Thyroid gland (tissue), 4 donors: ENCODE data around the gene SCFD2. TPM values are rescaled to one million over a fixed set of nuclear protein-coding genes. Genes with fewer than 3 reads are reported as not detected.

Experiments
- DNase-seq, 2 donors: peaks; one replicate each; pipeline ENCODE4 v3.0.0-alpha.2; 2019
- H3K27ac ChIP-seq, 3 donors: fragments of 200-600 bp; sonication (generic); 1 replicate in 2 of 3; 2 replicates in 1 of 3; pipeline ENCODE4 v1.5.1; 2016 to 2019; ENCODE audit warnings: mild to moderate bottlenecking in 1 of 3, moderate library complexity in 1 of 3
- H3K27me3 ChIP-seq: fragments of 200-600 bp; sonication (generic); one replicate; pipeline ENCODE4 v1.5.1; 2019
- H3K36me3 ChIP-seq, 2 donors: fragments of 200-600 bp; sonication (generic); one replicate each; pipeline ENCODE4 v1.5.1; 2016 to 2019
- H3K4me1 ChIP-seq, 2 donors: fragments of 200-600 bp; sonication (generic); one replicate each; pipeline ENCODE4 v1.5.1; 2017 to 2019
- H3K4me3 ChIP-seq, 3 donors: fragments of 200-600 bp; sonication (generic); replicated peaks in 1 of 3; 1 replicate in 2 of 3; 2 replicates in 1 of 3; pipeline ENCODE4 v1.5.1; 2016; ENCODE audit warnings: mild to moderate bottlenecking in 1 of 3
- H3K9me3 ChIP-seq: fragments of 200-600 bp; sonication (generic); one replicate; pipeline ENCODE4 v1.5.1; 2017
- POLR2A ChIP-seq, 2 donors: fragments of 450-650 bp; IDR thresholded peaks; one replicate each; pipeline ENCODE4 v1.6.1; 2017; ENCODE audit warnings: antibody characterized with exemption in 2 of 2, mild to moderate bottlenecking in 2 of 2, moderate library complexity in 1 of 2
- WGBS, 2 donors: methylation state at CpG; one replicate each; pipeline ENCODE4 v1.1.5; 2017; 5-methylcytosine and 5-hydroxymethylcytosine counted together
- intact Hi-C: fragments of 100-400 bp; cut with DNase I; formaldehyde crosslinking; loops from one replicate; pipeline ENCODE4 v1.15.1; 2023
- total RNA-seq, 4 donors: library from RNA; depleted of rRNA; stranded (reverse); fragments of >200 nt; gene quantifications; one replicate each; pipeline ENCODE4 v1.2.3, GENCODE V29; 2016
- TF ChIP-seq, protein P1 (sequence below), 6 experiments: fragments of 200-600 bp in 3 of 6; fragments of 450-650 bp in 3 of 6; sonication (generic) in 3 of 6; IDR thresholded peaks; one replicate each; pipeline ENCODE4 v1.5.1; 2016 to 2019; ENCODE audit warnings: antibody characterized with exemption in 6 of 6, mild to moderate bottlenecking in 2 of 6, inconsistent platforms in 1 of 6, moderate library complexity in 1 of 6

Gene SCFD2
- total RNA-seq, 4 donors from 2014 or later, result 10.3 to 32.9 (median 28.2) TPM

GRCh38 chr4:53026233-53026632 is 339.6 kb downstream of the SCFD2 start:
- Histone ChIP-seq H3K36me3 (no peaks in the 10 kb centered on the region), H3K27me3 (no peaks in the 10 kb centered on the region), H3K4me3 (no peak overlapping the region), H3K9me3 (no peaks in the 10 kb centered on the region), H3K27ac (no peak overlapping the region), H3K4me1 (no peaks in the 10 kb centered on the region)
- WGBS, 2 donors, result 98 to 100% methylated on average over 2 of the region's 2 CpGs
- intact Hi-C loops, result no loop called here
- TF ChIP-seq, protein P1, sequence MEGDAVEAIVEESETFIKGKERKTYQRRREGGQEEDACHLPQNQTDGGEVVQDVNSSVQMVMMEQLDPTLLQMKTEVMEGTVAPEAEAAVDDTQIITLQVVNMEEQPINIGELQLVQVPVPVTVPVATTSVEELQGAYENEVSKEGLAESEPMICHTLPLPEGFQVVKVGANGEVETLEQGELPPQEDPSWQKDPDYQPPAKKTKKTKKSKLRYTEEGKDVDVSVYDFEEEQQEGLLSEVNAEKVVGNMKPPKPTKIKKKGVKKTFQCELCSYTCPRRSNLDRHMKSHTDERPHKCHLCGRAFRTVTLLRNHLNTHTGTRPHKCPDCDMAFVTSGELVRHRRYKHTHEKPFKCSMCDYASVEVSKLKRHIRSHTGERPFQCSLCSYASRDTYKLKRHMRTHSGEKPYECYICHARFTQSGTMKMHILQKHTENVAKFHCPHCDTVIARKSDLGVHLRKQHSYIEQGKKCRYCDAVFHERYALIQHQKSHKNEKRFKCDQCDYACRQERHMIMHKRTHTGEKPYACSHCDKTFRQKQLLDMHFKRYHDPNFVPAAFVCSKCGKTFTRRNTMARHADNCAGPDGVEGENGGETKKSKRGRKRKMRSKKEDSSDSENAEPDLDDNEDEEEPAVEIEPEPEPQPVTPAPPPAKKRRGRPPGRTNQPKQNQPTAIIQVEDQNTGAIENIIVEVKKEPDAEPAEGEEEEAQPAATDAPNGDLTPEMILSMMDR (IDR thresholded peaks at IDR 0.05), result no peak
- no peak for TF ChIP-seq POLR2A (IDR thresholded peaks at IDR 0.05)
- DNase-seq, result no peak

DNA sequence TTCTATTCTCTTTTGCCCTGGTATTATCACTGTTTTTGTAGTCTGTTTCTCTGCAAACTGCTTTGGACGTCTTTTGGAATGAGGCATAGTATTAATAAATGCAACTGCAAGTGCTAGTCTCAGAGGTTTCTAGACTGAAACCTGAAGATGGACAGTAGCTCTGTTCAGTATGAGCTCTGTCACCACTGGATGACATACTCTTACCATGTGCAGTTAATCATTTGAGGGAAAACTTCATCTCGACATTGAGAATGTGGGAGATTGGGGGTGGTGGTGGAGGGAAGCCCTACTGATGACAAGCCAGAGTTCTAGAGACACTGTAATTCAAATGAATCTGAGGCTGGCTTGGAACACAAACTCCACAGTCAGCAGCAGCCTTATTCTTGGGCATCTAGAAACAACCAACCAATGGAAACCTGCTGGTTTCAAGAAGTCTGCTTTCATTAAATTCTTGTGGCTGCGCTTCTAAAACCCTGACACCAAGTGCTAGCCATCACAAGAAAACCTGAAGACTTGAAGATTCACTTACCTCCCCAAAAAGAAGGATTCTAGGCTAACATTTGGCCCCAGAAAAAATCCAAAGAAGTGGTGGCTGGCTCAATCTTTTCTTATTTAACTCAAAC is 342.1 kb downstream of the SCFD2 start:
- WGBS, 2 donors, result 92 to 93% methylated on average over 3 of the region's 3 CpGs
- intact Hi-C loops, result no loop called here

DNA sequence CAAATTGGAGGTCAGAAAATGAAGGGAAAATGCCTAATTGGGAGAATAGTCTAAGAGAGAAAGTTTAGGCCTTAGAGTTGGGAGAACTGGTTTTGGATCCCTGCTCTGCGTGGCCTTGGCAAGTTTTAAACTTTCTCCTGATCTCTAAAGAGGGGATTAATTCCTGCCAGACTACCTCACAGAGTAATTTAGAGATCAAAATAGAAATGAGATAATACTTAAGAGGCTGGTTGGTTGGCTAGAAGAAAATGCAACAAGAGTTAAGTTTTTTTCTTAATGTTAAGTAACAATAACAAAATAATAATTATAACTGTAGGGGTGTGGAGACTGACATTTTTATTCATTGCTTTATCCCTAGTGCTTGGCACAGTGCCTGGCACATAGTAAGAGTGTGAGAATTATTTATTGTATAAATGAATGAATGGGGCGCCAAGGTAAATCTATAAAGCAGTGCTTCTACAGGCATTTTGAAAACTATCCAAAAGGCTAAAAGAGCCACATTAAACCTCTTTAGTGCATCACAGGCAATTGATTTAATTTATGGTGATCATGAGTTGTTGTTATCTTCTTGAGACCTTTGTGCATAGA is 343.3 kb downstream of the SCFD2 start:
- Histone ChIP-seq H3K9me3 (no peaks in the 10 kb centered on the region), H3K27me3 (no peaks in the 10 kb centered on the region), H3K4me1 (no peaks in the 10 kb centered on the region), H3K27ac (no peak overlapping the region), H3K36me3 (no peaks in the 10 kb centered on the region), H3K4me3 (no peak overlapping the region)
- intact Hi-C loops, result no loop called here
- DNase-seq, result no peak
- 86 to 87% methylated on average over 2 of the region's 2 CpGs for WGBS, 2 donors
- TF ChIP-seq, protein P1 (IDR thresholded peaks at IDR 0.05), result no peak
- TF ChIP-seq POLR2A (IDR thresholded peaks at IDR 0.05), result no peak

More for the DNA sequence above, 342.1 kb downstream of the SCFD2 start:
- H3K4me3 ChIP-seq, result no peak overlapping the region
- no peaks in the 10 kb centered on the region for H3K36me3 ChIP-seq
- H3K9me3 ChIP-seq, result no peaks in the 10 kb centered on the region
- no peak overlapping the region for H3K27ac ChIP-seq
- H3K27me3 ChIP-seq, result no peaks in the 10 kb centered on the region
- no peak for DNase-seq
- no peaks in the 10 kb centered on the region for H3K4me1 ChIP-seq
- TF ChIP-seq, protein P1 (IDR thresholded peaks at IDR 0.05), result no peak
- no peak for TF ChIP-seq POLR2A (IDR thresholded peaks at IDR 0.05)

DNA sequence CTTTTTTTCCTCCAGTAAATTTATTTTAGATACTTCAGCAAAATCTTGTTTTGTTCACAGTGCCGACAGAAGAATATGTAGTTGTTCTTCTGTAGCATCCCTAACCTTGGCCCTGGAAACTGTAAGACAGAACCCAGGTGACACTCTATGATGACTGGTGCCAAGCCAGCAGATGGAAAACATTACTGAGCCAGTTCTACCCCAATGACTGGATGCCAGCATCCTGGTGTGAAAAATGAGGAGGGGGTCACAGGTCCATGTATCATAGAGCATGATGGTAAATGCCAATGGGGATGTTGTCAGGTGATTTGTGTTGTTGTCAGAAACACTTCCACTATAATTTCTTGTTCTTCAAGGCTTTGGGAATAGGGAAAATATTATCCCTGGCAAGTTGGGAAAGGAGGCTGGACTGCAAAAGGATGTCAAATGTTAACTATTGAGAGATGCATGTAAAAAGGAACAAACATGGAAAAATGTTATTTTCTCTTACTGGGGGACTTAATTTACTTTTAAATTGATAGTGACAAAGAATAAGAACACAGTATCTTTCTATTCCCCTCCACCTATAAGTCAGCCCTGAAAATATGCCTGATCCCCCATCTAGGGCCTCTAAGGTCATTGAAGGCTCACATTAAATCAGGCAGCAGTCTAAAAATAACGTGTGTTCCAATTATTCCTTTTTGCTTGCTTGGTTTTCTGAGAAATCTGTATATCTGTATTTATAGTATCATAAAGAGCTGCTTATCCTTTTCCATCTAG is 343.9 kb downstream of the SCFD2 start:
- no peak overlapping the region for H3K27ac ChIP-seq

More for the DNA sequence above, 343.9 kb downstream of the SCFD2 start:
- Histone ChIP-seq H3K4me3 (no peak overlapping the region), H3K9me3 (no peaks in the 10 kb centered on the region), H3K36me3 (no peaks in the 10 kb centered on the region), H3K27me3 (no peaks in the 10 kb centered on the region), H3K4me1 (no peaks in the 10 kb centered on the region)
- no peak for TF ChIP-seq POLR2A (IDR thresholded peaks at IDR 0.05)
- TF ChIP-seq, protein P1 (IDR thresholded peaks at IDR 0.05), result no peak
- DNase-seq, result no peak
- 80 to 85% methylated on average over 2 of the region's 2 CpGs for WGBS, 2 donors
- intact Hi-C loops, result no loop called here
